NCI-H1436 treated with DMSO at 0.1 percent for 48 hours (cell line): Measurements from ENCODE around the gene SLC22A14.
"Not testable (repeated sequence)": the region's sequence is repeated elsewhere in the genome, so short reads cannot be mapped to it uniquely, and the experiment has no call there.

Source experiments
- DNase-seq: peaks from one replicate; lab custom pipeline; 2025; lab: John Stamatoyannopoulos, UW

Gene SLC22A14

GRCh38 chr3:38281895-38282686 lies at the start of gene SLC22A14:
Gene SLC22A14, plus strand, starts transcription at chr3:38282294. Its CDS starts 23,733 bp downstream, at chr3:38306027.
- no peak for DNase-seq

GRCh38 chr3:38232701-38233100 lies 49.4 kb upstream of the SLC22A14 start:
- no peak for DNase-seq

GRCh38 chr3:38235466-38235865 lies 46.6 kb upstream of the SLC22A14 start:
- no peak for DNase-seq

- DNase-seq, result no peak
Observed at GRCh38 chr3:38238416-38239008, 43.6 kb upstream of the SLC22A14 start.

- not testable (repeated sequence) for DNase-seq
Observed at GRCh38 chr3:38242812-38243211, 39.3 kb upstream of the SLC22A14 start.

- no peak for DNase-seq
Observed at GRCh38 chr3:38245930-38246329, 36.2 kb upstream of the SLC22A14 start.

- DNase-seq, result no peak
Observed at GRCh38 chr3:38247366-38248035, 34.6 kb upstream of the SLC22A14 start.

GRCh38 chr3:38250198-38250597 lies 31.9 kb upstream of the SLC22A14 start:
- DNase-seq, result no peak

- no peak for DNase-seq
Observed at GRCh38 chr3:38251197-38251596, 30.9 kb upstream of the SLC22A14 start.

- no peak for DNase-seq
Observed at GRCh38 chr3:38253704-38254103, 28.4 kb upstream of the SLC22A14 start.

GRCh38 chr3:38254872-38255271 lies 27.2 kb upstream of the SLC22A14 start:
- no peak for DNase-seq

- no peak for DNase-seq
Observed at GRCh38 chr3:38255627-38256026, 26.5 kb upstream of the SLC22A14 start.

GRCh38 chr3:38257583-38257982 lies 24.5 kb upstream of the SLC22A14 start:
- DNase-seq, result no peak

GRCh38 chr3:38260474-38260873 lies 21.6 kb upstream of the SLC22A14 start:
- DNase-seq, result no peak

GRCh38 chr3:38264353-38264771 lies 17.7 kb upstream of the SLC22A14 start:
- DNase-seq, result no peak

GRCh38 chr3:38264779-38265178 lies 17.3 kb upstream of the SLC22A14 start:
- DNase-seq, result no peak

- no peak for DNase-seq
Observed at GRCh38 chr3:38265604-38266307, 16.3 kb upstream of the SLC22A14 start, which contains the start of gene SLC22A13. Gene SLC22A13, plus strand, starts transcription at chr3:38265812. Its CDS starts 49 bp downstream, at chr3:38265861.

GRCh38 chr3:38266810-38267209 lies 15.3 kb upstream of the SLC22A14 start:
- no peak for DNase-seq

- no peak for DNase-seq
Observed at GRCh38 chr3:38267662-38268061, 14.4 kb upstream of the SLC22A14 start.

- no peak for DNase-seq
Observed at GRCh38 chr3:38268087-38268486, 14.0 kb upstream of the SLC22A14 start.

- no peak for DNase-seq
Observed at GRCh38 chr3:38268522-38268921, 13.6 kb upstream of the SLC22A14 start.

GRCh38 chr3:38270606-38271005 lies 11.5 kb upstream of the SLC22A14 start:
- no peak for DNase-seq
